GM12873 (cell line): ENCODE data around the gene KRT82.

Experiments used
- CTCF ChIP-seq: IDR thresholded peaks from 2 replicates; pipeline ENCODE4 v1.5.1; 2012; ENCODE audit warnings: low read depth, mild to moderate bottlenecking, moderate library complexity, low read length, control low read depth; ENCODE audit not compliant: insufficient read depth; ENCODE audit errors: missing control alignments

The KRT82 gene

GRCh38 chr12:52434081-52434733, 28.1 kb upstream of the KRT82 start, which contains the start of gene KRT75:
KRT75 (minus strand) TSS chr12:52434371; CDS start chr12:52434304, 67 bp downstream.
- no peak for TF ChIP-seq CTCF

GRCh38 chr12:52433501-52434080, 27.5 kb upstream of the KRT82 start:
- TF ChIP-seq CTCF: no peak

GRCh38 chr12:52432559-52433207, 26.5 kb upstream of the KRT82 start:
- no peak for TF ChIP-seq CTCF

GRCh38 chr12:52428121-52428520, 22.0 kb upstream of the KRT82 start:
- TF ChIP-seq CTCF: no peak

- TF ChIP-seq CTCF: no peak
Measured at GRCh38 chr12:52427083-52427482, 20.9 kb upstream of the KRT82 start.

GRCh38 chr12:52426034-52426433, 19.9 kb upstream of the KRT82 start:
- TF ChIP-seq CTCF: no peak

- no peak for TF ChIP-seq CTCF
Measured at GRCh38 chr12:52425466-52425865, 19.3 kb upstream of the KRT82 start.
